ENCODE results near the gene SLC6A3.

The SLC6A3 gene

GRCh38 chr5:1444361-1445189 is 665 bp downstream of the SLC6A3 start:
- H3K27ac ChIP-seq: no peak overlapping the region
- H3K4me1 ChIP-seq (ENCODE audit: control insufficient read depth in 1 of 2, insufficient read depth in 1 of 2, low read depth in 1 of 2, low read length in 1 of 2): peaks cover 0 to 5% of the 10 kb centered on the region in 2 experiments
- peaks cover 99% of the 10 kb centered on the region for H3K27me3 ChIP-seq
- H3K4me3 ChIP-seq (ENCODE audit: low read depth in 1 of 2, low read length in 1 of 2): no peak overlapping the region
- H3K9me3 ChIP-seq: no peaks in the 10 kb centered on the region
- H3K36me3 ChIP-seq: no peaks in the 10 kb centered on the region
- no peak for TF ChIP-seq CTCF (IDR thresholded peaks at IDR 0.05)

- H3K27ac ChIP-seq: no peak overlapping the region
- no peaks in the 10 kb centered on the region for H3K36me3 ChIP-seq
- H3K4me1 ChIP-seq (ENCODE audit: control insufficient read depth in 1 of 2, insufficient read depth in 1 of 2, low read depth in 1 of 2, low read length in 1 of 2): peaks cover 0 to 5% of the 10 kb centered on the region in 2 experiments
- no peak overlapping the region for H3K4me3 ChIP-seq (ENCODE audit: low read depth in 1 of 2, low read length in 1 of 2)
- peaks cover 97% of the 10 kb centered on the region for H3K27me3 ChIP-seq
- TF ChIP-seq CTCF (IDR thresholded peaks at IDR 0.05): no peak
- H3K9me3 ChIP-seq: no peaks in the 10 kb centered on the region
These were observed 1.3 kb downstream of the SLC6A3 start for GRCh38 chr5:1443991-1444360.

- TF ChIP-seq CTCF (IDR thresholded peaks at IDR 0.05): no peak
- H3K4me1 ChIP-seq (ENCODE audit: control insufficient read depth in 1 of 2, insufficient read depth in 1 of 2, low read depth in 1 of 2, low read length in 1 of 2): peaks cover 0 to 5% of the 10 kb centered on the region in 2 experiments
- no peaks in the 10 kb centered on the region for H3K36me3 ChIP-seq
- H3K4me3 ChIP-seq (ENCODE audit: low read depth in 1 of 2, low read length in 1 of 2): no peak overlapping the region
- H3K27ac ChIP-seq: no peak overlapping the region
- peaks cover 96% of the 10 kb centered on the region for H3K27me3 ChIP-seq
- no peaks in the 10 kb centered on the region for H3K9me3 ChIP-seq
These were observed 2.1 kb downstream of the SLC6A3 start for GRCh38 chr5:1443171-1443570.

GRCh38 chr5:1442222-1443145 is 2.8 kb downstream of the SLC6A3 start:
- no peaks in the 10 kb centered on the region for H3K36me3 ChIP-seq
- no peaks in the 10 kb centered on the region for H3K9me3 ChIP-seq
- no peak for TF ChIP-seq CTCF (IDR thresholded peaks at IDR 0.05)
- H3K27ac ChIP-seq: no peak overlapping the region
- H3K4me1 ChIP-seq (ENCODE audit: control insufficient read depth in 1 of 2, insufficient read depth in 1 of 2, low read depth in 1 of 2, low read length in 1 of 2): peaks cover 0 to 5% of the 10 kb centered on the region in 2 experiments
- H3K4me3 ChIP-seq (ENCODE audit: low read depth in 1 of 2, low read length in 1 of 2): no peak overlapping the region
- H3K27me3 ChIP-seq: peaks cover 96% of the 10 kb centered on the region

- H3K27me3 ChIP-seq: peaks cover 87% of the 10 kb centered on the region
- no peak overlapping the region for H3K27ac ChIP-seq
- H3K4me1 ChIP-seq (ENCODE audit: control insufficient read depth in 1 of 2, insufficient read depth in 1 of 2, low read depth in 1 of 2, low read length in 1 of 2): peaks cover 0 to 5% of the 10 kb centered on the region in 2 experiments
- H3K9me3 ChIP-seq: no peaks in the 10 kb centered on the region
- TF ChIP-seq CTCF (IDR thresholded peaks at IDR 0.05): no peak
- no peak overlapping the region for H3K4me3 ChIP-seq (ENCODE audit: low read depth in 1 of 2, low read length in 1 of 2)
- H3K36me3 ChIP-seq: no peaks in the 10 kb centered on the region
These were observed 3.9 kb downstream of the SLC6A3 start for GRCh38 chr5:1441166-1441865.
